ENCODE data around the gene CD302.
"Not testable (repeated sequence)": the region's sequence is repeated elsewhere in the genome, so short reads cannot be mapped to it uniquely, and the experiment has no call there.

Gene CD302

GRCh38 chr2:159744363-159744762, 53.6 kb downstream of the CD302 start:
- no peak for DNase-seq

GRCh38 chr2:159742846-159743245, 55.2 kb downstream of the CD302 start:
- DNase-seq: no peak

- no peak for DNase-seq
Observed at GRCh38 chr2:159738509-159739390, 59.3 kb downstream of the CD302 start.

GRCh38 chr2:159737917-159738296, 60.1 kb downstream of the CD302 start:
- DNase-seq: no peak

- no peak for DNase-seq
Observed at GRCh38 chr2:159737292-159737916, 60.6 kb downstream of the CD302 start.

- no peak for DNase-seq
Observed at GRCh38 chr2:159736048-159736447, 62.0 kb downstream of the CD302 start.

GRCh38 chr2:159735648-159736047, 62.4 kb downstream of the CD302 start:
- no peak for DNase-seq

- DNase-seq: no peak
Observed at GRCh38 chr2:159728629-159729028, 69.4 kb downstream of the CD302 start.

GRCh38 chr2:159725713-159726112, 72.3 kb downstream of the CD302 start:
- no peak for DNase-seq

- DNase-seq: not testable (repeated sequence)
Observed at GRCh38 chr2:159724795-159725572, 73.0 kb downstream of the CD302 start.

GRCh38 chr2:159722580-159722979, 75.4 kb downstream of the CD302 start:
- DNase-seq: no peak

GRCh38 chr2:159720676-159721075, 77.3 kb downstream of the CD302 start:
- DNase-seq: no peak
